Activated naive CD4-positive, alpha-beta T cell treated with anti-CD3 and anti-CD28 coated beads, Interleukin-2, amount 50 U/mL, for 24 hours (primary cell): ENCODE measurements around the gene CSRNP2.

Experiments
- H3K27ac Mint-ChIP-seq: one replicate; pipeline ENCODE4 v1.8.0; 2021; ENCODE audit warnings: mild to moderate bottlenecking, mixed read lengths
- H3K27me3 Mint-ChIP-seq: one replicate; pipeline ENCODE4 v1.8.0; 2021; ENCODE audit warnings: mixed read lengths
- H3K36me3 Mint-ChIP-seq: one replicate; pipeline ENCODE4 v1.8.0; 2021; ENCODE audit warnings: mixed read lengths
- H3K4me1 Mint-ChIP-seq: one replicate; pipeline ENCODE4 v1.8.0; 2021; ENCODE audit warnings: mixed read lengths
- H3K4me3 Mint-ChIP-seq: one replicate; pipeline ENCODE4 v1.8.0; 2021; ENCODE audit warnings: mild to moderate bottlenecking, mixed read lengths
- H3K9me3 Mint-ChIP-seq: one replicate; pipeline ENCODE4 v1.8.0; 2021; ENCODE audit warnings: mixed read lengths

CSRNP2 gene

DNA sequence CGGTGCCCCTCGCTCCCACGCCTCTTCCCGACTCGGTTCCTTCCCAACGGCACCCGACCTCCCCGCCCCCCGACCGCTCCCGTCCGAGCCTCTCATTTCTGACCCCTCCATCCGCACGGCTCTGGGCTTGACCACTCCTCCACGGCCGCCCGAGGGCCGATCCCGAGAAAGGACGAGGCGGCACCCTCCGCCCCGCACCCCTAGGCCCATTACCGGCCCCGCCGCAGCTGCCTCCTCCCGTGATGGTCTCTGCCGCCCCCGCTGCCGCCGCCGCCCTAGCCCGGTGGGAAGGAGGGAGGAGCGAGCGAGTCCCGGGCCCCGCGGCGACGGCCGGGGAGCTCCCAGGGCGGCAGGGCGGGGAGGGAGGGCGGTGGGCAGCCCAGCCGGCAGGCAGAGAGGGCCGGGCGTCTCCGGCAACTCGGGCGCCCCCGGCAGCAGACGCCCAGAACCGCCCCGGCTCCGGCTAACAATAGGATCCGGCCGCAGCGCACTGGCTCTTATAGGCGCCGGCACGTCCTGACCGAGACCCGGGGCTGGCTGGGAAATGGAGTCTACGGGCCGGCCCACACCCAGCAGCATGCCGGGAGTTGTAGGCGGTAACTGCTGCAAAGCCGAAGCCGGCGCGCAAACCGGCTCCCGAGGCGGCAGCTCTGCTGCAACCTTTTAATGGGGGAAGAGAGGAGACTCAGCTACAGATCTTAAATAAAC, at the start of gene CSRNP2:
Gene CSRNP2 (minus strand): TSS at position 471 of the 708 bp plus-strand sequence. CDS start 7,035 bp downstream, outside the sequence.
- Mint-ChIP-seq H3K9me3 (no peaks in the 10 kb centered on the region), H3K4me1 (peaks cover 53% of the 10 kb centered on the region), H3K27ac (peak within 1 kb of the TSS; percentile 95), H3K36me3 (peaks cover 2% of the 10 kb centered on the region), H3K27me3 (no peaks in the 10 kb centered on the region), H3K4me3 (peak within 1 kb of the TSS; percentile 97)

GRCh38 chr12:51132693-51133092, 49.3 kb upstream of the CSRNP2 start:
- H3K4me1 Mint-ChIP-seq: peaks cover 5% of the 10 kb centered on the region
- H3K36me3 Mint-ChIP-seq: peaks cover 3% of the 10 kb centered on the region
- H3K4me3 Mint-ChIP-seq: no peak overlapping the region
- H3K27me3 Mint-ChIP-seq: no peaks in the 10 kb centered on the region
- H3K9me3 Mint-ChIP-seq: no peaks in the 10 kb centered on the region
- no peak overlapping the region for H3K27ac Mint-ChIP-seq

DNA sequence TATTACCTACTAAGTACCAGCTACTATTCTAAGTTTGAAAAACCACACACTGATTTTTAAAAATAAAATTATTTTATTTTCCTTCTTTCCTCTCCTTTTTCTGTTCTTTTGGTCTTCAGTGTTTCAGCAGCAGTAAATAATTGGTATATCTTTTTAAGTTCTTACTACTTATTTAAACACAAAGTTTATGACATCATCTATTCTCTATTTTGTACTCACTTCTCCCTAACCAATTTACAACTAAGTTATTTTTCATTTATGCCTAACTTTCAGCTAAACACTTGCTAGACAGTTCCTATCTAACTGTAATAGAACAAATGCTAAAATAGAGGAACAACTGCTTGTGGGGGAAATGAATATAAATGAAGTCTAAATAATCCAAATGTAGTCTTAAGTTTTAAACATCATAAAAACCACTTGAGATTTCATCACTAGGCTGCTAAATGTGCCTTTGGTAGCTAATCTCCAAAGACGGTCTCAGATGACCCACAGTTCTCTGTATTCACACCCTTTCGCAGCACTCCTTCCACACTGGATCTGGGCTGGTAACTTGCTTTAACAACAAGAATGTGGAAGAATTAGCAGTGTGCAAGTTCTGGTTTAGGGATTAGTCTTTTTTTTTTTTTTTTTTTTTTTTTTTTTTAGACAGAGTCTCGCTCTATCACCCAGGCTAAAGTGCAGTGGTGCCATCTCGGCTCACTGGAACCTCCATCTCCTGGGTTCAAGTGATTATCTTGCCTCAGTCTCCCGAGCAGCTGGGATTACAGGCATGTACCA, 48.5 kb upstream of the CSRNP2 start:
- Mint-ChIP-seq H3K36me3 (peaks cover 3% of the 10 kb centered on the region), H3K27me3 (no peaks in the 10 kb centered on the region), H3K4me3 (no peak overlapping the region), H3K4me1 (peaks cover 10% of the 10 kb centered on the region), H3K27ac (peak overlapping the region; percentile 80), H3K9me3 (no peaks in the 10 kb centered on the region)

GRCh38 chr12:51128919-51129318, 45.5 kb upstream of the CSRNP2 start:
- Mint-ChIP-seq H3K27ac (no peak overlapping the region), H3K4me3 (no peak overlapping the region), H3K36me3 (peaks cover 8% of the 10 kb centered on the region), H3K4me1 (peaks cover 16% of the 10 kb centered on the region), H3K9me3 (no peaks in the 10 kb centered on the region), H3K27me3 (no peaks in the 10 kb centered on the region)

DNA sequence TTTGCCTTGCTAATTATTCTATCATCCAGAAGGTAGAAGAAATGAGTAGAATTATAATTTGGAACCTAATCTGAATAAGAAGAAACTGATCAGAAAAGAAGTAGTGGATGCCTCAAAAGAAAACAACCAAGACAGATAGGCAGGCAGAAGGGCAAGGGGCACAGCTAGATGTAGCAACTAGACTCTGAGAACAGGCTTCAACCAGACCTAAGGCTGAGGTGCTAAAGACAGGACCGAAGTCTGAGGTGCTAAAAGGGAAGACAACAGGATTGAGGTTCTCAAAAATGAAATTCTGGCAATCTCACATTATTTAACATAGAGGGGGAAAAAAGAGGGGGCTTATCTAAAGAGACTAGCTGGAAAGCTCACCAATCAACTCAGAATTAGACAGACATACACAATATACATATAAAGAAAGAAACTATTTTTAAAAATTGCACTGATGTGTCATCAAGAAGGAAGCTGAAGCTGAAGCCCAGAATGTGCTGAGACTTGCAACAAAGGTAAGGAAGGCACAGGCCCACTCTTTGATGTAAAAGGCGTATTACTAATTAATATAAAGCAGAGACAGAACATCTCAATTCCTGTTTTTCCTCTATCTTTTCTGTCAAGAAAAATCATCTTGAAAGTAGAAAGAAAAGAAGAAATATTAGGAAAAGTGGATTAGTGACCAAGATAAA, 43.8 kb upstream of the CSRNP2 start:
- Mint-ChIP-seq H3K4me1 (peaks cover 16% of the 10 kb centered on the region), H3K27ac (peak overlapping the region; percentile 63)

GRCh38 chr12:51126297-51126696, 42.9 kb upstream of the CSRNP2 start:
- H3K4me3 Mint-ChIP-seq: no peak overlapping the region
- no peak overlapping the region for H3K27ac Mint-ChIP-seq

More for the DNA sequence above, 43.8 kb upstream of the CSRNP2 start:
- Mint-ChIP-seq H3K9me3 (no peaks in the 10 kb centered on the region), H3K36me3 (peaks cover 7% of the 10 kb centered on the region), H3K27me3 (no peaks in the 10 kb centered on the region), H3K4me3 (no peak overlapping the region)

GRCh38 chr12:51124504-51124903, 41.1 kb upstream of the CSRNP2 start:
- Mint-ChIP-seq H3K9me3 (no peaks in the 10 kb centered on the region), H3K4me1 (peaks cover 10% of the 10 kb centered on the region), H3K27me3 (no peaks in the 10 kb centered on the region), H3K27ac (no peak overlapping the region), H3K4me3 (no peak overlapping the region), H3K36me3 (peaks cover 7% of the 10 kb centered on the region)

More at GRCh38 chr12:51126297-51126696, 42.9 kb upstream of the CSRNP2 start:
- H3K36me3 Mint-ChIP-seq: peaks cover 7% of the 10 kb centered on the region
- H3K9me3 Mint-ChIP-seq: no peaks in the 10 kb centered on the region
- peaks cover 10% of the 10 kb centered on the region for H3K4me1 Mint-ChIP-seq
- H3K27me3 Mint-ChIP-seq: no peaks in the 10 kb centered on the region

DNA sequence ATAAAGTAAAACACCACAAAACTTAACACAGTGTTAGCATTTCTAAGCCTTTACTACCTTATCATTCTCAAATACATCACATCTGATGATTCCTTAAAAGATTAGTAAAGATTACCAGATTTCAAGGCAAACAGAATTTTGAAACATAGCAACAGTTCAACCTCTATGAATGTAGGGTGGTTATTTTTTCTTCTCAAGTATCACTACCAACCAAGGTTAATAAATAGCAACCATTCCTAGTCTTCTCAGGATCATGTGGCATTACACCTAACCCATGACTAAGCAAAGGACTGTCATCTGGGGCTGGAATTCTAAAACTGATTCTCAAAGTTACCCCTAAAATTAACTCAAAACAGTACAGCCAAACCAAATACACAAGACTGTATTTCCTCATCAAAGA, 39.4 kb upstream of the CSRNP2 start:
- Mint-ChIP-seq H3K27ac (no peak overlapping the region), H3K27me3 (no peaks in the 10 kb centered on the region), H3K4me1 (peaks cover 10% of the 10 kb centered on the region), H3K9me3 (no peaks in the 10 kb centered on the region), H3K4me3 (no peak overlapping the region), H3K36me3 (peaks cover 10% of the 10 kb centered on the region)

- H3K27me3 Mint-ChIP-seq: no peaks in the 10 kb centered on the region
- no peak overlapping the region for H3K27ac Mint-ChIP-seq
- H3K9me3 Mint-ChIP-seq: no peaks in the 10 kb centered on the region
- H3K36me3 Mint-ChIP-seq: peaks cover 16% of the 10 kb centered on the region
- no peak overlapping the region for H3K4me3 Mint-ChIP-seq
- no peaks in the 10 kb centered on the region for H3K4me1 Mint-ChIP-seq
These were observed 35.3 kb upstream of the CSRNP2 start for GRCh38 chr12:51118706-51119105.

DNA sequence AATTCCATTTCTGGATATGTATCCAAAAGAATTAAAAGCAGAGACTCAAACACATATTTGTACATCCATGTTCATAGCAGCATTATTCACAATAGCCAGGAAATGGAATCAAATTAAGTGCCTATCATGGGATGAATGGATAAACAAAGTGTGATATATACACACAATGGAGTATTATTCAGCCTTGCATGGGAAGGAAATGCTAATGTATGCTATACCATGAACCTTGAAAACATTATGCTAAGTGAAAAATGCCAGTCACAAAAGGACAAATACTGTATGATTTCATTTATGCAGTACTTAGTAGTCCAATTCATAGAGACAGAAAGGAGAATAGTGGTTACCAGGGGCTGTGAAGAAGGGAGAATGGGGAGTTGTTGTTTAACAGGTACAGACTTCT, 32.1 kb upstream of the CSRNP2 start:
- H3K36me3 Mint-ChIP-seq: peaks cover 23% of the 10 kb centered on the region
- no peaks in the 10 kb centered on the region for H3K4me1 Mint-ChIP-seq
- H3K27me3 Mint-ChIP-seq: no peaks in the 10 kb centered on the region
- no peak overlapping the region for H3K4me3 Mint-ChIP-seq
- no peaks in the 10 kb centered on the region for H3K9me3 Mint-ChIP-seq
- no peak overlapping the region for H3K27ac Mint-ChIP-seq

- H3K27me3 Mint-ChIP-seq: no peaks in the 10 kb centered on the region
- H3K36me3 Mint-ChIP-seq: peaks cover 15% of the 10 kb centered on the region
- no peak overlapping the region for H3K4me3 Mint-ChIP-seq
- no peaks in the 10 kb centered on the region for H3K9me3 Mint-ChIP-seq
- H3K27ac Mint-ChIP-seq: no peak overlapping the region
- no peaks in the 10 kb centered on the region for H3K4me1 Mint-ChIP-seq
These were observed 24.7 kb upstream of the CSRNP2 start for GRCh38 chr12:51108136-51108535.

- Mint-ChIP-seq H3K9me3 (no peaks in the 10 kb centered on the region), H3K36me3 (peaks cover 13% of the 10 kb centered on the region), H3K4me1 (no peaks in the 10 kb centered on the region), H3K27ac (peak overlapping the region; percentile 12), H3K4me3 (no peak overlapping the region), H3K27me3 (no peaks in the 10 kb centered on the region)
These were observed 20.6 kb upstream of the CSRNP2 start for GRCh38 chr12:51103977-51104376.

DNA sequence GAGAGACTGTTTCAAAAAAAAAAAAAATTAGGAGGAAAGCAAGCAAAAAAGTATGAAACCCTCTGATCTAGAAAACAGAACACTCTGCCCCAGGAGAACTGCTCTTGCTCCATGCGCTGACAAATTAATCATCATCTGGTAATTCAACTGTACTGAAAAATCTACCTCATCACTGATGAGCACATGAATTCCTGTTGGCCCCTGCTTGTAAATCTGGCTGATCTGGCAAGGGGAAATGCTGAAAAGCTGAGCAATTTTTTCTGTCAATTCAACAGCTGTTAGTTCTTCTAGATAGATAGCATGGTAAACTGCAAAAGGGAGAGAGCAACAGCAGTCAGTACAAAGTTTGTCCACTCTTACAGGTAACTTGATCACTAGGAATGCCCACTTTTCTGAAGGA, 15.2 kb upstream of the CSRNP2 start:
- Mint-ChIP-seq H3K4me3 (no peak overlapping the region), H3K27me3 (no peaks in the 10 kb centered on the region), H3K27ac (no peak overlapping the region), H3K4me1 (no peaks in the 10 kb centered on the region), H3K36me3 (peaks cover 12% of the 10 kb centered on the region), H3K9me3 (no peaks in the 10 kb centered on the region)

DNA sequence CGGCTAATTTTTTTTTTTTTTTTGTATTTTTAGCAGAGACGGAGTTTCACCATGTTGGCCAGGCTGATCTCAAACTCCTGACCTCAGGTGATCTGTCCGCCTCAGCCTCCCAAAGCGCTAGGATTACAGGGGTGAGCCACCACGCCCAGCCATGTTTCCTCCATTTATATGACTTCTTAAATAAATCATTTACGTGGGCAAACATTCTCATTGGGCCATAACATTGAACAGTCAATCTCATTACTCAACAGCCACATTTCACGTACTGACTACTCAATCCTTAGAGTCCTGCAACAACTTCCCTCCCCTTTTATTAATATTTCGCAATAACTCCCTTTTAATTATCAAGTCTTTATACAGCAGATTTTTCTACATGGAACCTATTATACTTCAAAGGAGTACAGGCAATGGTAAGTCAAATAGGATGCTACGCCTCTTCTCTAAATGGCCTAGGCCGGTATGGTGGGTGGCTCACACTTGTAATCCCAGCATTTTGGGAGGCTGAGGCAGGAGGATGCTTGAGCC, 7.4 kb upstream of the CSRNP2 start:
- H3K4me1 Mint-ChIP-seq: peaks cover 8% of the 10 kb centered on the region

GRCh38 chr12:51087818-51088217, 4.4 kb upstream of the CSRNP2 start:
- Mint-ChIP-seq H3K27ac (peak overlapping the region; percentile 6), H3K36me3 (no peaks in the 10 kb centered on the region), H3K4me3 (no peak overlapping the region), H3K27me3 (no peaks in the 10 kb centered on the region), H3K9me3 (no peaks in the 10 kb centered on the region), H3K4me1 (peaks cover 20% of the 10 kb centered on the region)

More for the DNA sequence above, 7.4 kb upstream of the CSRNP2 start:
- H3K27ac Mint-ChIP-seq: no peak overlapping the region
- no peak overlapping the region for H3K4me3 Mint-ChIP-seq
- H3K27me3 Mint-ChIP-seq: no peaks in the 10 kb centered on the region
- no peaks in the 10 kb centered on the region for H3K9me3 Mint-ChIP-seq
- peaks cover 6% of the 10 kb centered on the region for H3K36me3 Mint-ChIP-seq
